B cell (primary cell): ENCODE data around the gene PTPRN. TPM values are rescaled to one million over a fixed set of nuclear protein-coding genes. Genes with fewer than 3 reads are reported as not detected.

Experiments
- ATAC-seq: fragments of 200-7000 bp; cut with Tn5 transposase; one replicate; pipeline ENCODE4 v1.10.0; 2021; ENCODE audit warnings: low read depth, mild to moderate bottlenecking, moderate number of reproducible peaks, moderate library complexity
- CTCF ChIA-PET: fragments of 350-600 bp; sonication (Branson Sonifier 250); formaldehyde crosslinking; loops from one replicate; lab custom pipeline; 2021; ENCODE audit warnings: antibody characterized with exemption, inconsistent platforms; lab: Charles Lee
- POLR2A ChIA-PET: fragments of 350-600 bp; sonication (Branson Sonifier 250); formaldehyde crosslinking; loops from one replicate; lab custom pipeline; 2021; ENCODE audit warnings: antibody characterized with exemption; lab: Charles Lee
- DNase-seq: peaks from one replicate; pipeline ENCODE4 v3.0.0; 2013
- H2AFZ ChIP-seq: 2 replicates; pipeline ENCODE4 v1.6.1; 2012; ENCODE audit warnings: mild to moderate bottlenecking, low read depth, low read length; ENCODE audit not compliant: insufficient read depth, poor library complexity, severe bottlenecking
- H3K27ac ChIP-seq, 2 donors: 1 replicate in 1 of 2; 2 replicates in 1 of 2; pipeline ENCODE4 v1.5.1; 2012 to 2013; ENCODE audit warnings: low read length in 2 of 2, mild to moderate bottlenecking in 2 of 2, moderate library complexity in 1 of 2
- H3K27me3 ChIP-seq, 4 experiments: fragments of 200-600 bp in 1 of 4; sonication (generic) in 1 of 4; replicated peaks in 1 of 4; 1 replicate in 2 of 4; 2 replicates in 2 of 4; pipeline versions ENCODE4 v1.6.1 to v1.7.0; 2013 to 2016; ENCODE audit warnings: low read length in 3 of 4, mild to moderate bottlenecking in 2 of 4, mixed read lengths in 1 of 4, moderate library complexity in 1 of 4; ENCODE audit not compliant: insufficient read depth in 4 of 4, control insufficient read depth in 3 of 4; ENCODE audit errors: control extremely low read depth in 1 of 4
- H3K36me3 ChIP-seq, 2 experiments: replicated peaks in 1 of 2; 1 replicate in 1 of 2; 2 replicates in 1 of 2; pipeline versions ENCODE4 v1.6.1 to v1.7.1; 2013; ENCODE audit warnings: low read length in 1 of 2; ENCODE audit not compliant: insufficient read depth in 2 of 2, control insufficient read depth in 1 of 2; ENCODE audit errors: control extremely low read depth in 1 of 2, extremely low read depth in 1 of 2
- H3K4me1 ChIP-seq, 2 donors: fragments of 200-600 bp in 1 of 2; sonication (generic) in 1 of 2; 1 replicate in 1 of 2; 2 replicates in 1 of 2; pipeline versions ENCODE4 v1.5.1 to v1.6.1; 2013 to 2017; ENCODE audit warnings: low read length in 2 of 2; ENCODE audit not compliant: control insufficient read depth in 2 of 2, insufficient read depth in 2 of 2
- H3K4me2 ChIP-seq: replicated peaks from 2 replicates; pipeline ENCODE3; 2012; ENCODE audit warnings: mild to moderate bottlenecking, low read depth, low read length; ENCODE audit not compliant: poor library complexity, severe bottlenecking
- H3K4me3 ChIP-seq, 5 experiments: fragments of 200-600 bp in 1 of 5; sonication (generic) in 1 of 5; 1 replicate in 3 of 5; 2 replicates in 2 of 5; pipeline versions ENCODE4 v1.5.1 to v1.7.0; 2011 to 2016; ENCODE audit warnings: low read length in 4 of 5, mild to moderate bottlenecking in 4 of 5, low read depth in 2 of 5, control low read depth in 1 of 5, moderate library complexity in 1 of 5; ENCODE audit not compliant: insufficient read depth in 1 of 5; ENCODE audit errors: control extremely low read depth in 1 of 5, extremely low read depth in 1 of 5
- H3K79me2 ChIP-seq: fragments of 200-600 bp; sonication (generic); one replicate; pipeline ENCODE4 v1.6.0; 2016; ENCODE audit warnings: low read length; ENCODE audit not compliant: control insufficient read depth, insufficient read depth
- H3K9ac ChIP-seq: fragments of 200-600 bp; sonication (generic); 2 replicates; pipeline ENCODE4 v1.6.1; 2017; ENCODE audit warnings: mild to moderate bottlenecking, low read length, moderate library complexity
- H3K9me3 ChIP-seq, 3 donors: one replicate each; pipeline versions ENCODE4 v1.6.1 to v1.7.1; 2013; ENCODE audit warnings: low read length in 2 of 3; ENCODE audit not compliant: control insufficient read depth in 2 of 3, insufficient read depth in 1 of 3; ENCODE audit errors: control extremely low read depth in 1 of 3
- H4K20me1 ChIP-seq: 2 replicates; pipeline ENCODE4 v1.6.0; 2012; ENCODE audit warnings: mild to moderate bottlenecking, low read length; ENCODE audit not compliant: insufficient read depth, control insufficient read depth, poor library complexity, severe bottlenecking
- H3K27ac Mint-ChIP-seq: one replicate; pipeline ENCODE4 v1.8.0; 2021; ENCODE audit warnings: mixed read lengths
- H3K27me3 Mint-ChIP-seq: one replicate; pipeline ENCODE4 v1.8.0; 2021; ENCODE audit warnings: mixed read lengths
- H3K4me1 Mint-ChIP-seq: one replicate; pipeline ENCODE4 v1.8.0; 2021; ENCODE audit warnings: mixed read lengths
- H3K4me3 Mint-ChIP-seq: one replicate; pipeline ENCODE4 v1.8.0; 2021; ENCODE audit warnings: mixed read lengths
- H3K9me3 Mint-ChIP-seq: one replicate; pipeline ENCODE4 v1.8.0; 2022; ENCODE audit warnings: mixed read lengths; ENCODE audit not compliant: insufficient read depth
- CTCF ChIP-seq: fragments of 200-600 bp; IDR thresholded peaks from one replicate; pipeline ENCODE4 v1.8.0; 2022; ENCODE audit warnings: antibody characterized with exemption, mild to moderate bottlenecking
- EZH2 ChIP-seq: IDR thresholded peaks from 2 replicates; pipeline ENCODE4 v1.6.1; 2012; ENCODE audit warnings: borderline replicate concordance, low read depth, mild to moderate bottlenecking, moderate library complexity, low read length; ENCODE audit not compliant: insufficient read depth, poor library complexity, severe bottlenecking
- WGBS: methylation state at CpG from one replicate; pipeline ENCODE4 v1.1.5; 2013; ENCODE audit warnings: missing lambda C conversion rate; ENCODE audit not compliant: insufficient coverage; 5-methylcytosine and 5-hydroxymethylcytosine counted together
- intact Hi-C: fragments of 100-400 bp; cut with micrococcal nuclease; formaldehyde crosslinking; loops from one replicate; pipeline ENCODE4 v1.10.0; 2022
- polyA plus RNA-seq: library from polyadenylated mRNA; depleted of rRNA; stranded (reverse); fragments of >200 nt; gene quantifications from 2 replicates; pipeline ENCODE4 v1.2.3, GENCODE V29; 2012
- total RNA-seq, 2 donors: library from RNA; stranded (reverse); fragments of 120-200 nt in 1 of 2; gene quantifications; 1 replicate in 1 of 2; 2 replicates in 1 of 2; pipeline versions ENCODE4 v1.2.3 to v1.2.4, GENCODE V29; 2013 to 2022

PTPRN gene
- total and polyA plus RNA-seq, 2 donors (not counting 1 experiment from before 2014, with no cell fraction given): 0.04 TPM; not detected in 1

- Histone ChIP-seq H3K27me3 (no peaks in the 10 kb centered on the region), H2AFZ (peak within 1 kb of the TSS; percentile 93), H3K36me3 (peaks cover 2 to 23% of the 10 kb centered on the region in 2 experiments), H3K4me2 (peak within 1 kb of the TSS; percentile 100), H3K4me1 (peaks cover 34 to 44% of the 10 kb centered on the region in 2 donors), H3K9ac (peak within 1 kb of the TSS; percentile 90), H3K4me3 (peak within 1 kb of the TSS; percentile 83 to 97 (median 90)), H4K20me1 (peaks cover 22% of the 10 kb centered on the region), H3K79me2 (peaks cover 40% of the 10 kb centered on the region), H3K27ac (peak within 1 kb of the TSS; percentile 93 to 94), H3K9me3 (no peaks in the 10 kb centered on the region)
- Mint-ChIP-seq H3K4me3 (peak within 1 kb of the TSS; percentile 87), H3K9me3 (no peaks in the 10 kb centered on the region), H3K27me3 (no peaks in the 10 kb centered on the region), H3K4me1 (peaks cover 49% of the 10 kb centered on the region), H3K27ac (peak within 1 kb of the TSS; percentile 96)
- 0% methylated on average over 75 of the region's 76 CpGs for WGBS
- peak; percentile 93 for DNase-seq
- peak; percentile 72 for ATAC-seq
- ChIA-PET POLR2A (interaction anchor here (0.5 to 4.2 kb wide), 19 partner anchors 9 to 1035 kb away, joined by 3 to 106 read pairs (median 5); partner anchors contain the start of genes ABCB6, ANKZF1, ATG9A and CNPPD1), CTCF (interaction anchor here (0.8 to 7.6 kb wide), 23 partner anchors 9 to 196 kb away, joined by 3 to 97 read pairs (median 5); partner anchors contain the start of genes ANKZF1, ATG9A, CNPPD1 and DNAJB2)
- intact Hi-C loops: loop anchor here (1.0 to 5.0 kb wide), 9 partner anchors 9 to 1037 kb away; partner anchors contain the start of genes ANKZF1, ARPC2, ATG9A and DNAJB2
- TF ChIP-seq EZH2 (no peak), CTCF (no peak)
Observed at GRCh38 chr2:219253753-219254589, 55.2 kb downstream of the PTPRN start, which contains the start of gene TUBA4A. Gene TUBA4A (minus strand): TSS chr2:219253918. CDS start chr2:219253858, 60 bp downstream.
